Measurements from ENCODE around the gene CTNNBL1.

DNA sequence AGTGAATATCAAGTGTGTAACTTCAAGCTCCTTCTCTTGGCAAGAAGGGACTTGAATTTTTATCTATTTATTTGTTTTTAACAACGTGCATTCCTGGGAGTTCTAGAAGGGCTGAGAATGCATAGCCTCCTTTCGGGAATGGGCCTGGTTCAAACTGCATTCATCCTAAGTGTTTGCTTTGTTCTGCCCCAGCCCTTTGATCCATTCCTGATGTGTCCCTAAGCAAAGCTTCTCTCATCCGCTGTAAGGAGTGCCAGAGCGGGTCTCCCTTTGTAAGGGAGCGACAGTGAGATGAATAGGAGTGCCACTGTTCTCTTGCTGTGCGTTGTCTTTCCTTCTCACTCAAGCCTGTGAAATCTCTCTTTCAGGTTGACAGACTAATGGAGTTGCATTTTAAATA is 148.1 kb downstream of the CTNNBL1 start:
- TF ChIP-seq POLR2AphosphoS5 (IDR thresholded peaks at IDR 0.05; ENCODE audit: borderline replicate concordance, low read depth, low read length): no peak
- no peak for TF ChIP-seq EZH2 (IDR thresholded peaks at IDR 0.05)
